ENCODE data around the gene AGTR1. TPM values are rescaled to one million over a fixed set of nuclear protein-coding genes. Genes with fewer than 3 reads are reported as not detected.

Gene AGTR1
- total and polyA plus RNA-seq, 2 experiments from 2014 or later = 6.1 to 8.0 TPM

DNA sequence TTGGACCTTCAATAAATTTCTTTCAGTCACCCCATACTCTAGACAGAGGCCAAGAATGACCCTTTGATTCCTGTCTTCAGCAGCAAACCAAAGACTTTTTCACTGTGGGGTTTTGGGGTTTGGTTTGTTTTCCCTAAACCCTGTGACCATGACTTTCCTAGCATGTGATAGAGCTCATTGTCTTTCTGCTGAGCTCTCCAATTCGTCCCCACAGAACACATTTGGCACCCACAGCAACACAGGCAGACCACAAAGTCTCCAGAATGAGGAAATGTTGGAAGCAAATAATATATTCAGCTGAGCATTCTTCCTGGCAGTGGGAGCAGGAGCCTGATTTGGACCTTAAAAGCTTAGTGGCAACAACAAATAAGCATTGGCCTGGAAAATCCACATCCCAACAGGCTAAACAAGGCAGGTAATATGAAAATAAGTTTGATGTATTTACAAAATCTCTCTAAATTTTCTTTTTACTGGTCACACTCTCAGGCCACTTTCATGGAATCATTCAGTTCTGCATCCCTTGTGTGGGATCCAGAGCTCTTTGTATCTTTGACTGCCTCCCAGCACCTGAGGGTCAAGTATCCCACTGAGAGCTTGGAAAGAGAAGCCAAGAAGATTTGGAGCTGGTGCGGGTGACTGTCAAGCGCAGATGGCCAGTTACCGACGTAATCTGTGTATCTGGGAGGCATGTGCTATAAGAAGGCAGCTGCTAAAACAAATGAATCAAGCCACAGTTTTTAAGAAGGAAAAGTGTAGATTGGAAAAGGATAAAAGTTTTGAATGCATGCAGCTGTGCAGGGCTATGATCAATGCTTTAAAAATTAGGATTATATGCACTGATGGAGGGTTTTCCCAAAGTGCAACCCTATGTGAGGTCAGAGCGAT lies 93.4 kb downstream of the AGTR1 start:
- no peak for DNase-seq (ENCODE audit: low spot score)
- Histone ChIP-seq H3K4me3 (no peak overlapping the region), H2AFZ (no peak overlapping the region), H3K27ac (no peak overlapping the region), H3K4me2 (no peak overlapping the region), H3K4me1 (ENCODE audit: insufficient read depth) (no peaks in the 10 kb centered on the region), H4K20me1 (ENCODE audit: insufficient read depth, poor library complexity, severe bottlenecking) (no peaks in the 10 kb centered on the region), H3K27me3 (no peaks in the 10 kb centered on the region), H3K9me2 (replicated peaks; ENCODE audit: insufficient read depth) (no peaks in the 10 kb centered on the region), H3K9me3 (ENCODE audit: low read depth) (no peaks in the 10 kb centered on the region), H3K36me3 (replicated peaks; ENCODE audit: insufficient read depth, low read depth) (no peaks in the 10 kb centered on the region), H3K79me2 (no peaks in the 10 kb centered on the region)
- TF ChIP-seq EZH2 (IDR thresholded peaks at IDR 0.05; ENCODE audit: borderline replicate concordance) (no peak), EZH2phosphoT487 (IDR thresholded peaks at IDR 0.05; ENCODE audit: low read depth, severe bottlenecking, unreplicated experiment) (no peak)
- TF ChIP-seq, protein P1, sequence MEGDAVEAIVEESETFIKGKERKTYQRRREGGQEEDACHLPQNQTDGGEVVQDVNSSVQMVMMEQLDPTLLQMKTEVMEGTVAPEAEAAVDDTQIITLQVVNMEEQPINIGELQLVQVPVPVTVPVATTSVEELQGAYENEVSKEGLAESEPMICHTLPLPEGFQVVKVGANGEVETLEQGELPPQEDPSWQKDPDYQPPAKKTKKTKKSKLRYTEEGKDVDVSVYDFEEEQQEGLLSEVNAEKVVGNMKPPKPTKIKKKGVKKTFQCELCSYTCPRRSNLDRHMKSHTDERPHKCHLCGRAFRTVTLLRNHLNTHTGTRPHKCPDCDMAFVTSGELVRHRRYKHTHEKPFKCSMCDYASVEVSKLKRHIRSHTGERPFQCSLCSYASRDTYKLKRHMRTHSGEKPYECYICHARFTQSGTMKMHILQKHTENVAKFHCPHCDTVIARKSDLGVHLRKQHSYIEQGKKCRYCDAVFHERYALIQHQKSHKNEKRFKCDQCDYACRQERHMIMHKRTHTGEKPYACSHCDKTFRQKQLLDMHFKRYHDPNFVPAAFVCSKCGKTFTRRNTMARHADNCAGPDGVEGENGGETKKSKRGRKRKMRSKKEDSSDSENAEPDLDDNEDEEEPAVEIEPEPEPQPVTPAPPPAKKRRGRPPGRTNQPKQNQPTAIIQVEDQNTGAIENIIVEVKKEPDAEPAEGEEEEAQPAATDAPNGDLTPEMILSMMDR (IDR thresholded peaks at IDR 0.05; ENCODE audit: poor library complexity) = no peak
- 85% methylated on average over 6 of the region's 6 CpGs for WGBS (ENCODE audit: low lambda C conversion rate, missing lambda C conversion rate)

DNA sequence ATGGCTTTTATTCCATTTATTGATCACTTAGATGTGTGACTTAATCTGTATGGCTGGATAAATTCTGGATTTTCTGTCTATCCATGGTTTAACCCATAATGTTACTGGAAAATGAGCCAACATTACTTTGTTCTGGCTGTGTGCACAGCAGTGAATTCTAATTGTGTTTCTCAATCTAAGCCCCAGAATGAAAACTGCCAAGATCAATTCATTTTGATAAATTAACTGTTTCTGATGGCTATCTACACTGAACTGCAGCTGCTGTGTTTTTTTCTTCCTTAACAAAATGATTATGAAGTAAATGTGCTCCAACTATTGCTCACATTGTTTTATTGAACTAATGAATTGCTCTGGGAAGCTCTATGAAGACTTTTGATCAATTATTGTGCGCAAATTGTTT lies 94.2 kb downstream of the AGTR1 start:
- H3K79me2 ChIP-seq = no peaks in the 10 kb centered on the region
- H3K27ac ChIP-seq = no peak overlapping the region
- no peaks in the 10 kb centered on the region for H3K27me3 ChIP-seq
- no peaks in the 10 kb centered on the region for H3K4me1 ChIP-seq (ENCODE audit: insufficient read depth)
- DNase-seq (ENCODE audit: low spot score) = no peak
- H2AFZ ChIP-seq = no peak overlapping the region
- H4K20me1 ChIP-seq (ENCODE audit: insufficient read depth, poor library complexity, severe bottlenecking) = no peaks in the 10 kb centered on the region
- H3K9me3 ChIP-seq (ENCODE audit: low read depth) = no peaks in the 10 kb centered on the region
- no peaks in the 10 kb centered on the region for H3K36me3 ChIP-seq (replicated peaks; ENCODE audit: insufficient read depth, low read depth)
- H3K4me3 ChIP-seq = no peak overlapping the region
- H3K4me2 ChIP-seq = no peak overlapping the region
- 100% methylated on average over 1 of the region's 1 CpG for WGBS (ENCODE audit: low lambda C conversion rate, missing lambda C conversion rate)
- TF ChIP-seq EZH2 (IDR thresholded peaks at IDR 0.05; ENCODE audit: borderline replicate concordance) (no peak), EZH2phosphoT487 (IDR thresholded peaks at IDR 0.05; ENCODE audit: low read depth, severe bottlenecking, unreplicated experiment) (no peak)
- TF ChIP-seq, protein P1 (IDR thresholded peaks at IDR 0.05; ENCODE audit: poor library complexity) = no peak
- no peaks in the 10 kb centered on the region for H3K9me2 ChIP-seq (replicated peaks; ENCODE audit: insufficient read depth)

DNA sequence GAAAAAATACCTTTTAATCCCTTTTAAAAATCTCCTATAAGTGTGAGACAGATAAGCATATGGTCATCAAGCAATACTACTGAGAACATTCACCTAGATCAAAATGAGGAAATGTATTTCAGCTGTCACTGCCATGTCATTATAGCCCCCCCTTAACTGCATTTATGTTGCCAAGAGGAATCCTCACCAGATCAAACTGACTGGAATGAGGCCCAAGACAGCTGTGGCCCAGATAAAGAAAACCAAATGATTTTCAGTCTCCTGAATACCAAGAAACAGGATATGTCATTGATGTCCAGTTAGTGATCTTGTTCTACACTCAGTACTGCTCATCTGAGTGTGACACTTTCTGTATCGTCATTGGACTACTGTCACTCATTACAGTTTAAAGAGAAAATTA lies 94.8 kb downstream of the AGTR1 start:
- Histone ChIP-seq H3K9me3 (ENCODE audit: low read depth) (no peaks in the 10 kb centered on the region), H3K36me3 (replicated peaks; ENCODE audit: insufficient read depth, low read depth) (no peaks in the 10 kb centered on the region), H4K20me1 (ENCODE audit: insufficient read depth, poor library complexity, severe bottlenecking) (no peaks in the 10 kb centered on the region), H3K4me1 (ENCODE audit: insufficient read depth) (no peaks in the 10 kb centered on the region), H3K9me2 (replicated peaks; ENCODE audit: insufficient read depth) (no peaks in the 10 kb centered on the region), H3K27me3 (no peaks in the 10 kb centered on the region), H3K4me2 (no peak overlapping the region), H3K27ac (no peak overlapping the region), H2AFZ (no peak overlapping the region), H3K79me2 (no peaks in the 10 kb centered on the region), H3K4me3 (no peak overlapping the region)
- TF ChIP-seq EZH2 (IDR thresholded peaks at IDR 0.05; ENCODE audit: borderline replicate concordance) (no peak), EZH2phosphoT487 (IDR thresholded peaks at IDR 0.05; ENCODE audit: low read depth, severe bottlenecking, unreplicated experiment) (no peak)
- TF ChIP-seq, protein P1 (IDR thresholded peaks at IDR 0.05; ENCODE audit: poor library complexity) = no peak
- 96% methylated on average over 1 of the region's 1 CpG for WGBS (ENCODE audit: low lambda C conversion rate, missing lambda C conversion rate)
- DNase-seq (ENCODE audit: low spot score) = no peak

Small RNAs within 50 kb of the gene (small RNA-seq; reads per million reads assigned to genes)
- gene RPL38P1 = not detected

Other genes with a start within 250 kb of the AGTR1 start
- not detected in 2 replicates for gene CPB1, start 129.9 kb downstream of the AGTR1 start, total RNA-seq
- gene CPB1, start 129.9 kb downstream of the AGTR1 start, polyA plus RNA-seq = 0.73 TPM in 1 of 2 replicates, not detected in the other
- 0.08 and 1.1 TPM in 2 replicates for gene CPA3, start 167.4 kb downstream of the AGTR1 start, total RNA-seq
- gene CPA3, start 167.4 kb downstream of the AGTR1 start, polyA plus RNA-seq = 0.68 TPM in 1 of 2 replicates, not detected in the other